Measurements from ENCODE around the gene MRS2.

Gene MRS2

DNA sequence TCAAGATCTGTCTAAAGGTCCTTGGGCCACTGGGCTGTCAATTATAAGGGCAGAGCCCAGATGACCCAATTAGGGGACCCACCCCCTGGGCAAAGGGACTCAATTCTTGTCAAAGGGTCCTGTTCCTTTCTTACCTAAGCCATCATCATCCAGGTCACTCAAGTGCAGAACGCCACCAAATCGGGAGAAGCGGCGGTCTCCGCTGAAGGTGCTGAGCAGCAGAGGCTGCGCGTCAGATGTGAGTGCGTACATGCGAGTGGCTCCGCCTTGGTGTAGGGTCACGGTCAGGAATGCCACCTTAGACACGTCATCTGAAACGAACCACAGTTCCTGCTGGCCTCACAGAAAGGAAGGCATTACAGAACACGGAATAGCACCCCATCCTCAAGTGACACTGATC, 34.2 kb downstream of the MRS2 start:
- DNase-seq = no peak

DNA sequence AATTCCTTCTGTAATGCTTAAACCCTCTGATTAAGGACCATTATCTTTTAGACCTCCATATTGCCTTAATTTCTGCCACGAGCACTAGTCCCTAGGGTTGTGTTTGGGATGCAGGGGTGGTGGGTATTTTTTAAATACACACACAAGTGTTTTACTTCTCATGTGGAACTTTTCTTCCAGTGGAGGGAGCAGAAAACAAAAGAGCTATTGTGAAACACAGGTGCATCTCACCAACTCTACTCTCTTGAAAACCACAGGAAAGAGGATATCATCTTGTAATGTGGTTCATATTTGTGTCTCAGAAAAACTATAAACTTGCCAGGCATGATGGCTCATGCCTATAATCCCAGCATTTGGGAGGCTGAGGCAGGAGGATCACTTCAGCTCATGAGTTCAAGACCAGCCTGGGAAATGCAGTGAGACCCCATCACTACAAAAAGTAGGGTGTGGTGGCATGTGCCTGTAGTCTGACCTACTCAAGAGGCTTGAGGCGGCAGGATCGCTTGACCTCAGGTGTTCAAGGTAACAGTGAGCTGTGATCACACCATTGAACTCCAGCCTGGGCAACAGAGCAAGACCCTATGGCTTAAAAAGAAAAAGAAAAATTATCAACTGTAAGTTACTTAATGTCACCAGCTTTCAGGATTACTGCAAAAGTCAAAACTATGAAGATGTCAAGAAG, 37.3 kb downstream of the MRS2 start:
- DNase-seq = no peak

DNA sequence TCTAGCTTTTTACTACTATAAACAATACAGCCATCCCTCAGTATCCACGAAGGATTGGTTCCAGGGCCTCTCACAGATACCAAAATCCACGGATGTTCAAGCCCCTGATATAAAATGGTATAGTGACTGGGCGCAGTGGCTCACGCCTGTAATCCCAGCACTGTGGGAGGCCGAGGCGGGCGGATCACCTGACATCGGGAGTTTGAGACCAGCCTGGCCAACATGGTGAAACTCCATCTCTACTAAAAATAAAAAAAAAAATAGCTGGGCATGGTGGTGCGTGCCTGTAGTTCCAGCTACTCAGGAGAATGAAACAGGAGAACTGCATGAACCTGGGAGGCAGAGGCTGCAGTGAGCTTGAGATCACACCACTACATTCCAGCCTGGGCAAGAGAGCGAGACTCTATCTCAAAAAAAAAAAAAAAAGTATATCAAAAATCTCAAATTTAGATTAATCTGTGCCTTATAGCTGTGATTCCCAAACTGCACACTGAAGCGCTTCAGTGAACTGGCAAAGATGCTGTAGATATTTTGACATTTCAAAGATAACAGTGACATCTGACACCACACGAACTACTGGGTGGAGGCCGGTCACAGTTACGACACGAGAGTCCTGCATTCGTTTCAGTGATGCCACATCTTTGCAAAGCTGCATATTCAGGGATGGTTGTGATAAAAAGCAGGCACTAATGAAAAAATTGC, 38.3 kb downstream of the MRS2 start:
- DNase-seq = no peak

DNA sequence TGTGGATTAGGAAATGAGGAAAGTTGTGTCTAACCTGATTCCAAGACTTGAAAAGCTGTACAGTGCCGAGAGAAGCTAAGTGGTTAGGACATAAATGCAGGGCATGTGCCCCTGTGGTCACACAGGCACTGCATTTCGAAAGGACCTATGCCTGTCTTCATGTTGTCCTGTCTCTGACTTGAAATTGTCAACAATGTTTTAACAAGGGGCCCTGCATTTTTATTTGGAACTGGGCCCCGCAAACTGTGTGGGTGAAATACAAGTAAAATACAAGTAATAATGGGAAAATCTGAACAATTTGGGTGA, 38.8 kb downstream of the MRS2 start:
- DNase-seq = no peak

DNA sequence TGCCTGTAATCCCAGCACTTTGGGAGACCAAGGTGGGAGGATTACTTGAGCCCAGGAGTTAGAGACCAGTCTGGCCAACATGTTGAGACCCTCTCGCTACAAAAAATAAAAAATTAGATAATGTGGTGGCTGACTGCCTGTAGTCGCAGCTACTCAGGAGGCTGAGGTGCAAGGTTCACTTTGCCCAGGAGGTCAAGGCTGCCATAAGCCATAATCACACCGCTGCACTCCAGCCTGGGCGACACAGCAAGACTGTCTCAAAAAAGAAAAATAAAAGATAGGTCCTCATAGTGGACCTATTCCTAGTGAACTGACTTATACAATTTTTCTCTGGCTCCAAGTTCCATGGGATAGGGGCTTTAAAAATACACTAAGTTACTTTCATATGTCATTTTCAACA, 41.9 kb downstream of the MRS2 start:
- no peak for DNase-seq

DNA sequence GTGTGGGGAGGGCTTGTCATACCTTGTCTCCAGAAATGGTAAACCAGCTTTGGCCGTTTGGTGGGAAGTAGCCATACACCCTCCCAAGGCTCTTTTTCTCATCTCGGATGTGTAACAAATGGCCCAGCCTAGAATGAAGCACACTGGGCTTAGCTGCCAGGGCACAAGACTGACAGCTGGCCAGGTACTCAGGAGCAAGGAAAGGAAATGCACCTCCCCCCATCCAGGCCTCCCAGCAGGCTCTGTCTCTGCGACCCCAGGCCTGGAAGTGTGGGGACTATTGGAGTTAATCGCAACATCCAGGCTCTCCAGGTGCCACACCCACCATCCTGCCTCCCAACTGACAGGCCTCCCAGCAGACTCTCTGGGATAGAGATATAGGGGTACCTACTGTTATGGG, 43.0 kb downstream of the MRS2 start:
- DNase-seq = no peak

DNA sequence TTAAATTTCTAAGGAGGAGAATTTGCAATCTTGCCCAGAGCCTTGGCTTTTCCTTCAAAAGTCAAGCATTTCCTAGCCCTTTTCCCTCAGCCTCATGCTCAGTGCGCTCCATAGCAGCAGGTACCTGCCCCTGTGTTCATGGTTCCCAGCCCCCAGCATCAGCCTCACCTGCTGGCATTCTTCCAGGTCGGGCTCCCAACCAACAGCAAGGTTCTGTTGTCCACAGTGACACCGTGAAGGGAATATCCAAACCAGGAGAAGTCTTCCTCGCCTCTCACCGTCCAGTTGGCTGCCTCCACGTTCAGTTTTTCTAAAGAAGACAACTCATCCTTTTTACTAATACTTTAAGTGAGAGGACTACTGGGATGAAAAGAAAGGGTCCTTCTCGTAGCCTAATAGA, 43.9 kb downstream of the MRS2 start:
- no peak for DNase-seq

DNA sequence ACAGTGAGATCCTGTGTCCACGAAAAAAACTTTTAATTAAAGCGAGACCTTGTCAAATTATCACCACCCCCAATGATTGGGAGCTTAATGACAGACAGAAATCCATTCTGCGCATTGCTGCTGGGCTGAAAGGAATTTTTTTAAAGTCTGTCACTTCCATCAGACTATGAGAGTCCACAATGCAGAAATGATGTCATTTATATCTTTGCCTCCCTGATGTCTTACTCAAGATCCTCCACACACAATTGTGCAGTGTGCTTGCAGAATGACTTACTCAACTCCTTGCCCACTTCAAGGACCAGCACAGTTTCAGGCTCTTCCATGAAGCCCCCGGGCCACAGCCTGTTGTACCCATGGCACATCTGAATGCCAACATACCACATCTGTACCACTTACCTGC, 45.7 kb downstream of the MRS2 start:
- no peak for DNase-seq

DNA sequence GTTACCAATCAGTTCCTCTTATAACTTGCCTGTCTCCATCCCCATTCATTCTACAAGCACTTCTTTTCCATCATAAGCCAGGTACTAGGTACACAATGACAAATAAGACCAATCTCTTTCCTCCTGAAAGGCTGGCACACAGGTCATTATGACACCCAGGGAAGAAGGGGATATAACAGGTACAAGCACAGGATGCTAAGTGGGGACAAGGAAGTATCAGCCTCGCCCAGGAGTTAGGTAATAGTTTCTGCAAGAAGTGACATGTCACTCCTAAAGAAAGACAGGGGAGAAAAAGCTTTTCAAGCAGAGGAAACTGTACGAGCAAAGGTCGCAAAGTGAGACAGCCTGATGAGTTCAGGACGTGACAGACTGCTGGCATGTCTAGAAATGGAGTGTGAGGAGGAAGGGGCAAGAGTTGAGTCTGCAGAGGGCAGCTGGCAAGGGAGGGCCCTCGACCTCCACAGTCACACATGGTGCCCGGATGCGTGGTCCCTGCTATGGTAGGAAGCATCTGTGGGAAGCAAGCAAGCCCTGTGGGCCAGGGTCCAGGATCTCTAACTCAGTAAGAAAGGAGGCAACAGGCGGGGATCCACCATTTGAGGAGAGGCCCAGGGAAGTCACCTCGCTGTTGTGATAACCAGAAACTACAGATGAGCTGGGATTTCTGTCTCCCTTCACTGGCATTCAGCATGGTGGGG, 46.2 kb downstream of the MRS2 start:
- no peak for DNase-seq

DNA sequence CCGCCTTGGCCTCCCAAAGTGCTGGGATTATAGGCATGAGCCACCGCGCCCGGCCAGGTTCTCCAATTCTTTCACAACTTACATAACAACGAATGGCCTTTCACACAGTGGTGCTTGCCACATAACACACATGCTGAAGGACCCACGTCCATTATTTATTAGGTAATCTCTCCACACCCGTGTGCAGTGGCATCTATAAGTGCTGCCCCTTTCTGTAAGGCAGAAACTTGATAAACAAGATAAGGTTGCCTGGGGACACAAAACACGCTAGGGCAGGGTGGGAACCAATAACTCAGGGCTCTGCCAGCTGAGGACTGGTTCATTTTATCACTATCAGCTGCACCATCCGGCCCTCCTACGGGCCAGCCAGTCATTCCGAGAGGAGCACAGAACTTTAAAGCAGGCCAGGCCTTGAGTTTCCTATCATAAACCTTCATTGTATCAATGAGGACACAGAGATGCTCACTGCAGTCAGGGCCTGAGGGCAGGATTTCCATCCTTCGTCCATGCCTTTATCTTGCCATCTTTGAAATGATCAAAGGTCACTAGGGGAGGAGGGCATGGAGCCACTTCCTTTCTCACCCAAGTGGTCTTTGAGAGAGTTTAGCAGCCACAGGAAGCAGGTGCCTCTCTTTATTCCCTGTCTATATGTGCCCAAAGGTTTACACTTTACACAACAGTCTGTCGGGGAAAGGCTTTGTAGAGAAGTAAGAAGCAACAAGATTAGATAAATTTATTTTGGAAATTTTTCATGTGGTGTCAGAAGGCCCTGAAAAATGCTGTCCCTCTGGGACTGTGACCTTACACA, 49.0 kb downstream of the MRS2 start:
- DNase-seq = no peak

DNA sequence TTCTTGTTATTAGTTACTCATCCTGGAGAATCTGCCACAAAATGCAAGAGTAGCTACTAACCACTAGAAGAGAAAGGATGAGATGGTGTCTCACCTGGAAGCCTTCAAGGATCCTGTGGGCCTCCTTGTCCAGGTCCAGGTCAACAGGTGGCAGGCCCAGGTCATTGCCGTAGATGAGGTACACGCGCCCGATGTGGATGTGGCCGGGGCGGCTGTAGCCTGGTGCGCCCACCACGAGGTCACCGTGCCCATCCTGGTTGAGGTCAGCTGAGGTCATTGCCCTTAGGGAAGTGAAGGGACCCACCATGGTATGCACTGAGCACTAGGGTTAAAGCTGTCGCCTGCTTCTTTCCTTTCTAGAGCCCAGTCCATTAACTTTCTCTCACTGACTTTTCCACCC, 51.2 kb downstream of the MRS2 start:
- no peak for DNase-seq

DNA sequence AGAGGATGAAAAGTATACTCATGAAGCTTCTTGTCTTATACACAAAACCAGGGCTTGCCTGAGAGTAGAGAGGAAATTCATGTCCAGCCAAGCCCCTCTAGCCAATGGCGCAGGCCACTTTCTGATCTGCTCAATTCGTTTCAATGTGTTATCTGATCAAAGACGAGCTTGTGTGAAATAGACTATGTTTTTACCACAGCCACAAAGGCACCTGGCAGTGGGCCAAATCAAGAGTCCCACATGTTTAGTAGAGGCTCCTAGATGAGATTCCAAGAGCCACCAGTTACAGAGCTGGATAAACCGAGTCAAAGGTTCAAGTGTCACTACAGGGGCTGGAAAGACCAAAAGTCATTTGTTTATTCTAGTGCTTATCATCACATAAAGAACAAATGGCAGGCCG, 51.7 kb downstream of the MRS2 start:
- DNase-seq = no peak

DNA sequence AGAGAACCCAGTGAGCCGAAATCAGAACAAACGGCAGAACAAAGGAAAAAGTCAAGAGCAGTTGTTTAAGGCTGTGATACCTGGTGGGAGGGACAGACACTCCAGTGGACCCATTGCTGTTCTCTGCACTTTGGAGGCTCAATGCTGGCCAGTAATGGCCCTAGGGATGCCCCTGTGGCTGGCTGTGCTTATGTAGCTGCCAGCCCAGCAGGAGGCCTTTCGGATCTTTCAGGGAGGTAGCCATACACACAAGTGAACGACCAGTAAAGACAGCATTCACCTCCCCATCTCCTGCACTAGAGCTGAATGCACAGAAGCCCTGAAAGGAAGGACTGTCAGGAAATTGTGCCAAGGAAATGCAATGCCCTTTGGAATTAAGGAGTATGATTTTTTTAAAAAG, 52.3 kb downstream of the MRS2 start:
- no peak for DNase-seq

DNA sequence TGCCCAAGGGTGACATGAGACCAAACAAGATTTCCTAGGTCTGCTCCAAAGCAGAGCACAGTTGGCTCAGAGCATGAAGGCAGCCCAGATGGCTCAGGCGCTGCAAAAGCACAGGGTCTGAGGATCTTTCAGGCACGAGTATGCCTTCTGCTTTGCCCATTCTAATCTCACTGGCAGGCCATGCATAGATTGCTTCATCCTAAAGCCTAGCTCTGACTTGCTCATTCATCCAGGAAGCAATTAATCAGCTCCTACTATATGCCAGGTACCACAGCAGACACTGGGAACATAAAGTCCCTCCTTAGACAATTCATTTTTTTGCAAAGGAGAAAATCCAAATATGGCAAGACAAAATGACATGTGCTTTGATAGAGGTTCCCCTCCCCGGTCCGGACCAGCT, 55.4 kb downstream of the MRS2 start:
- DNase-seq = no peak

DNA sequence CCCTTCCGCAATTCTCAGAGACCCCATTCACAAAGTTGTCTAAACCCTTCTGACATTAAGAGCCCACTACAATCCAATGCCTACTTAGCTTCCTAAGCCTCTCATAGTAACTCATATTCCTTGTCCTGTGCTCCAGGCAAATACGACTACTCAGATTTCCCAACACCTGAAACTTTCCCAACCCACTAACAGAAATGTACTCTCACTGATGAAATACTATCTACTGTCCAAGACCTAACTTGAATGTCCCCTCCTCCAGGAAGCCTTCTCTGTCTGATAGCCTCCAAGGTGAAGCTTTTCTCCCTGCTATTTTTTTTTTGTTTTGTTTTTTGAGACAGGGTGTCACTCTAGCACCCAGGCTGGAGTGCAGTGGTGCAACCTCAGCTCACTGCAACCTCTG, 56.2 kb downstream of the MRS2 start:
- no peak for DNase-seq

DNA sequence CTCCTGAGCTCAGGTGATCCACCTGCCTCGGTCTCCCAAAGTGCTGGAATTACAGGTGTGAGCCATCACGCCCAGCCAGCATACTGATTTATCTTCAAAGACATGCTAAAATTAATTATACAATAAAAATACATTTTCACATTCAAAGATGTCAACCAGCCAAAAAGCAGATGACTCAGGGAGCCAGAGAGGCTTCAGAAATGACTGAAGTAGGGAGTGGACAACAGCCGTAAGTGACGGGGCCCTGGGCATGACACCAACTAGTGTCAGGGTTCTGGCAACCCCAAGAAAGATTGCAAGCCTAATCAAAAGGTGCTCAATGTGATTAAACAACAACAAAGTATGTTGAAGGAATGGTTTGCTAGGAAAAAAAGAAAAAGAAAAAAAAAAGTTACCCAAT, 58.2 kb downstream of the MRS2 start:
- no peak for DNase-seq

DNA sequence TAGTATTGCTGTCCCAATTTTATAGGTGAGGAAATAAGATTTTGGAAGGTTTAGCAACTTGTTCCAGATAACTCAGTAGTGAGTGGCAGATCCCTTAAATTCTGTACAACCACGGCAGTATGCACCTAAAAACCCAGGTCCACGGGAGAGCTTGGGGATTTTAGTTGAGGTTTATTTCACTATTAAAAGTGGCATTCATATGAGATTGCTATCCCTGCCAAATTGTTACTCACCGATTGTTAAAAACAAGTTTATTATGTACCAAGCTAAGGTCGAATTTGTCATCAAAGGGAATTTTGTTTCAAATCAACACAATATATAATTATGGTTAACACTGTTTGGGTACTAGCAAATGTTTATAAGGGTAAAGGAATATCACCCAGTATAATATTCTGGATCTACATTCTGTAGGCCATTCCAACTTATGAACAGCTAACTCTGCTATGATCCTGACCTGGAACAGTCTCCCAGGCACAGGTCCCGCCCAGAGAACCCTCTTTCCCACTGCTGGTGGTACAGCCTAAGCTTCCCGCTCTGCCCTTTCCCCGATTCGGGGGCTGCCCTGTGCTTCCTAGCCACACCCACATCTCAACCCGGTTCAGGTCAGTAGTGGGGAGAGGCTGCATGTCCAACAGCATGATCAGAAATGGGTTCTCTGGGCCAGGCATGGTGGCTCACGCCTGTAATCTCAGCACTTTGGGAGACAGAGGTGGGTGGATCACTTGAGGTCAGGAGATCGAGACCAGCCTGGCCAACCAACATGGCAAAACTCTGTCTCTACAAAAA, 61.7 kb downstream of the MRS2 start:
- DNase-seq = no peak

DNA sequence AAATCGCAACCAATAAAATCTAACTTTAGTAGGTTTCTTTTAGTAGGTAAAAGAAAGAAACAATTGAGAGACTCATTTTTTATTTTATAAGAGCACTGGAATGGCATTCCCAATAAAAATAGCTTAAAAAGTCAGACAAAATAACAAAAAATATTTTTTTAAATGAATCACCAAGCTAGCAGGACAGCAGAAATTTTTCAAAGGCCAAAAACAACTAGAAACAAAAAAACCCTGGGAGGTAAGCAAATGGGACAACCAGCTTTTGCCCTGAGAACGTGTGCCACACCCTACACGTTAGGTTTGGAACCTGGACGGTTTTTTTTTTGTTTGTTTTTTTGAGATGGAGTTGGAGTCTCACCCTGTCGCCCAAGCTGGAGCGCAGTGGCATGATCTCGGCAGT, 67.1 kb downstream of the MRS2 start:
- no peak for DNase-seq

DNA sequence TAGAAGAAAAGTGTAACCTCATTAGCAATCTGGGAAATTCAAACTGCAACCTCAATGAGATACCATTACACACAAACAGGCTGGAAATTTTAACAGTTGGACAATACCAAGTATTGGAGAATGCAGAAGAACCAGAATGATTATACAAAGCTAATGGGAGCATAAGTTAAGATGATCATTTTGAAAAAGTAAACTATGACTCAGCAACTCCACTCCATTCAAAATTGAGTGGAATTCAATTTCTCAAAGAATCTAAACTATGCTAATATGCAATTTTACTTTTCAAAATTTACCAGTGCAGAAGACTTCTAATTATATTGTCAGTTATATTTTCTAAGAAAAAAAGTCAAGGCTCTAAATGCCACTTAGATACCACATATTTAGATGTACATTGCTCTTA, 69.4 kb downstream of the MRS2 start:
- DNase-seq = no peak
